Skin of body (tissue), 2 donors: ENCODE measurements around the gene NAP1L1. TPM values are rescaled to one million over a fixed set of nuclear protein-coding genes. Genes with fewer than 3 reads are reported as not detected.

ENCODE experiments used
- DNase-seq: peaks from one replicate; lab custom pipeline; 2025; lab: John Stamatoyannopoulos, UW
- total RNA-seq: library from RNA; depleted of rRNA; stranded (reverse); fragments of >200 nt; gene quantifications from one replicate; pipeline ENCODE4 v1.2.3, GENCODE V29; 2014

Gene NAP1L1
- total RNA-seq, 1 donor from 2014 or later: 248 TPM

DNA sequence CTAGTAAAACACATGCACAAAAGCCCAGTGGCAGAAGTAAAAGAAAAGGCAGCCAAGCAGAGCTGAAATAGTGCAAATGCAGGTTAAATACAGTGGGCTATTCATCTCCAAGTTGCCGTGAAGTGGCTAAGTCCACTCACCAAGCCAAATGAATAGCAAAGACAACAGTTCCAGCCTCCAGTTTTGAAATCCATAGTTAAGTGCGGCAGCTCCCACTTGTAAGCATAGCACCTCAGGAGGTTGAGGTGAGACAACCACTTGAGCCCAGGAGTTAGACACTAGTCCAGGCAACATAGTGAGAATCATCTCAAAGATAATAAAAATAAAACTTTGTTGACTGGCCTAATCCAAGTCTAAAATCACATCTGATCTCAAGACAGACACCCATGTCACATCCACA lies 43.1 kb downstream of the NAP1L1 start:
- no peak for DNase-seq

DNA sequence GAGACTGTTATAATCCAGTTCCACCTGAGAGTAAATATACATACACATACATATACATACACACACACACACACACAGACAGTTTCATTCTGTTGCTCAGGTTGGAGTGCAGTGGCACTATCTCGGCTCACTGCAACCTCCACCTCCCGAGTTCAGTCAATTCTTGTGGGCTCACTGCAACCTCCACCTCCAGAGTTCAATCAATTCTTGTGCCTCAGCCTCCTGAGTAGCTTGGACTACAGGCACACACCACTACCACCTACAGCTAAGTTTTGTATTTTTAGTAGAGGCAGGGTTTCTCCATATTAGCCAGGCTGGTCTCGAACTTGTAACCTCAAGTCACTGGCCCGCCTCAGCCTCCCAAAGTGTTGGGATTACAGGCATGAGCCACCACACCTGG lies 44.0 kb downstream of the NAP1L1 start:
- no peak for DNase-seq

DNA sequence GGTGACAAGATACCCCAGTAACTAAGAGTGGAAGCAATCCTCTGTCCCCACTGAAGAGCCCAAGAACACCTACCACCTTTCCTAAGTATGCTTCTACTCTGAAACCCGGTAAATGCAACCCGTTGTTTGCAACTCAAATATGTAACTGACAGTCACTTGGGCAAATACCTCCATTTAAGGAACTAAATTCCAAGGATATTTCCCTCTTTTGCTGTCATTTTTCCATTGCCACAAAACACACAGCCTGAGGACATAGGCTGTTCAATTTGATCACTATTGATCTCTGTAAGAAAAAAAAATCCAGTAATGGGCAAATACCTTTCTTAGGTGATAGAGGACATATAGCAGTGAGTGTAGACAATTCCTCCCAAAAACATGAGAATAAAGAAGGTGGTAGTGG lies 46.3 kb downstream of the NAP1L1 start:
- DNase-seq: no peak

DNA sequence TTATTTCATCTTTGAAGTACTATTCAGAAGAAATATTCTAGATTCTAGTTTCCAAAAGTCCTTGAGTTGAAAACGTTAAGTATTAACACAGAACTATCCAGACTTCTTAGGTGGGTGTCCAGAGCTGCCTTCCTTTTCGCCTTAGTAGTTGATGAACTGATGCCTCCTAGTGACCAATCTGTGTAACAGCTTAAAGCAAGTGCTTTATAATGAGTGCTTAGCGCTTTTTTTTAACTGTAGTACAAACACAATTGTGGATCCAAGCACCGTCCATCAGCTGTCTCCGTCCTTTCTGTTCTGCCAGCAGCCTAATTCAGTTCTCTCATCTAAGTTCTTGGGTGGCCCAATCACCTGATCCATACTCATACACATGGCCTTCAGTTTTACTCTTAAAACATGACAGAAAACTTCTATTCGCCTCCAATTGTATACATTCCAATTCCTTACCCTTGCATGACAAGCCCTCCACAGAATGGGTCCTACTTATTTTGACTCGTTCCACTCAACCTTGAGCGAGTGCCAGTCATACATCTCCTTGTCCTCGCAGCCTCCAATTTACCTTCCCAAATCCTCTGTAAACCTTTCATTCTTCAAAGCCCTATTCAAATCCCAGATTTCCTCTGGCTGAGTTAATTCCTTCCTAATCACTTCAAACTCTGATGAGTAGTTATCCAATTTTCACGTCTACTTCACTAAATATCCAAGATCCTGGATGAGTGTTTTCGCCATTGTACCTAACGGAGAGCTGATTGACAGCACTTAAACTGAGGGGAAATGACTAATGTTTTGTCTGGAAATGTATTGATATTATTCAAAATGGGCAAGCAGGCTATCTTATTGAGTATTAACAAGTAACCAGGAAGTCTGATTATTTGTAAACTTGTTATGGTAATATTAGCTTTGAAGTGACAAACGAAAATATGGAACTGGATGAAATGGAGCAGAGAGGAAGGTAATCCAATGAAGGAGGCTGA lies 47.1 kb downstream of the NAP1L1 start:
- DNase-seq: peak; percentile 88

DNA sequence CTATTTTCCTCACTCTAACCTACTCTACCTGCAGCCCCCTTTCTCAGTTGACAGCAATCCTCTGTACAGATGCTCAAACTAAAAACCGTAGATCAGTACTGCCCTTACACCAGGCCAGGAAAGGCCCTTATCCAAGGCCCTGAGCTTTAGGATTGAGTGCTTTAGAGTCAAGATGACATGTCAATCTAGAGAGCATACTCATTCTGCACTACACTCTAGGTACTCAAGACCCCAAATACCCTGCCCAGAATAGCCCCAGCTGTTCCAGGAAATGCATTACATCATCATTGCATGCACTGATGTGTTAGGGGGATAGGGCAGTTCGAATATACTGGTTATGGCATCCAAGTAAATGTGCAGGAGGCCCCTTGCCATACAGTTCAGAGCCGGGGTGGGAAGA lies 49.4 kb downstream of the NAP1L1 start:
- no peak for DNase-seq

DNA sequence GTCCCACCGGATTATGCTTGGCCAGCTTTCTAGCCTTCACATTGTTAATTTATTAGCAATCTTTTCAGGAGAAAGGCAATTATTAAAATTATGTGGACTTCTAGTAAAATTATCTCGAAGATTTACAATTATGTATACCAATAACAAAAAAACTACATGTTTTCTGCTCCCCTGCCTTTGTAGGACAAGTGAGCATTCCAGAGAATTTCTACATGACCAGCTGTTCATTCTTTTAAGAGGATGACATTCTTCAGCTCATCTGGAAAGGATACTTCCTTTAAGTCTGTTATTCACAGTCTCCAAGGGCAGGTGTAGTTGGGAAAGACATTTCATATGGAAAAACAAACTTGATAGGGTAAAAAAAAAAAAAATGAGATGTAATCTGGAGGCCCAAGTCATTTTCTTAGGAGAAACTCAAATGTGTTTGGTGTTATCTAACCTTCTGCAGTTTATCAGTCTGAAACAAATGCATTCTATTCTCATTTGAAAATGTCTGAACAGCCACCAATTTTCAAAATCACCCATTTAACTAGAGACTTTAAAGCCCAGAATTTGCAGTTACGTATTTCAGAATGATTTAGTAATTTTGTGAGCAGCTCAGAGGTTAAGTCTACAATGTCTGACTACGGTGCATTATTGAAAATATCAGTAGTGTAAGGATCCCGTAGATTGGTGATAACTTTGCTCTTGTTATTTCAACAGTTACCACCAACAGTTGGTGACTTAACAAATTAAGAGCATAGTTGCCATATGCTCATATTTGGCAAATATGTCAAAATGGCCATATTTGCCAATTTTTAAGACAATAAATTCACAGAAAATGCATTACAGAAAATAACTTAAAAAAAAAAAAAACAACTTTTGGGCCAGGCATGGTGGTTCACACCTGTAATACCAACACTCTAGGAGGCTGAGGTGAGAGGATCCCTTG lies 51.1 kb downstream of the NAP1L1 start:
- peak; percentile 46 for DNase-seq

DNA sequence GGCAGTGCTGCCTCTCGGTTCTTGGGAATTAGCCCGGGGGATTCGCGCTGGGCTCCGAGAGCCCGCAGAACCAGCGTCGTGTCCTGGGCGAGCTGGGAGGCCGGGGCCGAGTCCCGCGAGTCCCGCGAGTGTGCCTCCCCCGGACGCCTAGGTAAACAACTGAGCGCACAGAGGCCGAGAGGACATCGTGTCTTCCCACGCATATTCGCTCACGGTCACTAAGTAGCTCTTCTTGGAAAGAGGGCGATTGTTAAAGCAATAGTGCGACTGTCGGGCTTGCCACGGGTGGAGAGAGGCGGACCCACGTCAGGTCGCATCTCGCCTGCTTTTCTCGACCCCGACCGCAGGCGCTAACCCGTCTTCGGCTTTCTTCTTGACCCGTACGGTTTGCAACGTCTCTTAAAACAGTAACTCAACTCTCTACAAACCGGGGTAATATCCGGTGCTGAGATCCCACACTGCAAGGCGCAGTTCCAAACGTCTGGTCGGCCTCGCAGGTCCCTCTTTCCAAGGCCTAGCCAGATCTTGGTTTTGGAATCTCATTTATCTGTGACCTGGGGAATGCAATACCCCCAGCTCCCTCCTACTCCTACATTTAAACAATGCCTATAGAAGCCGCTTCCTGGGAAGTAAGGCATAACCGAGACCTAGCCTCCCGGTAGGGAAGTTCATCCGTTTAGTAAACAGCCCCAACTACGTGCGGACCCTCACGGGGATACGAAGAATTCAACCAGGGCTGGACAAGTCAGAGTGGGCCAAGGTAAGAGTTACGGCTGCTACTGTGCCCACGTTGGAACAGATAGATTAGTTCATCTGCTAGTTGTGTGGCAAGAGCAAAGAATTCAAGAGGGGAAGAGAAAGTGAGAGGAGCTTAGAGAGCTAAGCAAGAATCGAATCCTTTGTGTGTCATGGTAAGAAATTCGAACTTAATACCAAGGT lies 52.2 kb downstream of the NAP1L1 start:
- DNase-seq: peak; percentile 73

DNA sequence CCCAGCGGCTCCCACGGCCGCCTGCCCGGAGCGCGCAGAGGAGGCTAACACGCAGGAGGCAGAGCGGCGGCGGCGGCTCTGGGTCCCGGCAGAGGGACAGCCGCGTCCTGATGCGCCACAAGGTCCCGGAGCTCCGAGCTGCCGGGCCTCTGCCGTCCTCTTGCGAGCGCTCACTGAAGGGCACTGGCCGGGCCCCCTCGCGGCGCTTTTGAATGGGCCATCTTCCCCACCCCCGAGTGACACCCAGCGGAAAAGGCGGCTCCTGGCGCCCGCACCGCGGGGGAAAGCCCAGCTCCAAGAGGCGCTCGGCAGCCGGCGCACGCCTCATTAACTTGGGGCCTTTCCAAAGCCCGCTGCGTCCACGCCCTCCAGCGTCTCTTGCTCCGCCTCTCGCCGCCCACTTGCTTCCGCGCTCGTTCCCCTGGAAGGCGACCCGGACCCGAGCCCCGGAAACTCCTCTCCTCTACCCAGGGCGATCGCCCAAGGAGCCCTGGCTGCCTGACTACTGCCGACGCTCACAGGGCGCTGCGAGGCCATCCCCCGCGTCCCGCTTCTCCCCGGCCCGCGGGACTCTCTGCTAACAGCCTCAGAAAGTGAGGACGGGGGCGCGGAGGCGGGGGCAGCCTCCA lies 53.0 kb downstream of the NAP1L1 start, which contains the start of gene PHLDA1:
TSS of gene PHLDA1 (minus strand) at position 363 of the 629 bp plus-strand sequence.
- peak; percentile 95 for DNase-seq

DNA sequence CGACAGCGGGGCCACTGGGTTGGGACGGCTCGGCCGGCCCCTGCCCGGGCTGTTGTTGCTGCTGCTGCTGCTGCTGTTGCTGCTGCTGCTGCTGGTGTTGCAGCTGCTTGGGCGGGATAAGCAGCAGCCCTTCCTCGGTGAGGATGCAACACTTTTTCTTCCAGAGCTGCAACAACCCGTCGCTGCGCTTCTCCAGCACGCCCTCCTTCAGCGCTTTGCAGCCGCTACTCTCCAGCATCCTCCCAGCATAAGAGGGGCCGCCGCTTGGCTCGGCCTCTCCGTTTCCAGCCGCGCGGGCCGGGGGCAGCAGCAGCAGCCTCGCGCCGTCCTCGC lies 53.4 kb downstream of the NAP1L1 start:
- peak; percentile 67 for DNase-seq

DNA sequence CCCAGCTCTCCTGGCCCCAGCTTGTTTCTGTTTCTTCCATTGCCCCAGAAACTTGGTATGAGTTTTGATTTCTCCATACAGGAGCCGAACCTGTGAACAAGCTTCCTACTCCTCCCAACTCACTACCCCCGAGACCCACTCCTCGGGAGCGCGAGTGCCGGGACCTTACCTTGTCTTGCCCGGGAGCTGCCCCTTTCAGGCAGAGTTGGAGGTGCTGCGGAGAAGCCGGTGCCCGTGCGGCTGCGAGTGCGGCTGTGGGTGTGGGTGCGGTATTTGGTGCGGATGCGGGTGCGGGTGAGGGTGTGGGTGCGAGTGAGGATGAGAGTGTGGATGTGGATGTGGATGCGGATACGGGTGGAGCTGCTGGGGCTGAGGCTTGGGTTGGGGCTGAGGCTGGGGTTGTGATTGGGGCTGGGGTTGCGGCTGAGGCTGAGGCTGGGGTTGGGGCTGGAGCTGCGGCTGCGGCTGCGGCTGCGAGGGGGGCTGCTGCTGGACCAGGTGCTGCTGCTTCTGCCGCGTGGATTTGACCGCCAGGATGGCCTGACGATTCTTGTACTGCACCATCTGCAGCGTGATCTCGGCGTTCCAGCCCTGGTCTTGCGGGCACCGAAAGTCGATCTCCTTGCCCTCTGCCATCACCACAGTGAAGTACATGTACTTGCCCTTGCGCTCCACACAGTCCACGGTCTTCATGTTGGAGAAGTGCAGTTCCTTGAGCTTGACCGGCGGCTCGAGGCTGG lies 54.0 kb downstream of the NAP1L1 start:
- DNase-seq: no peak

DNA sequence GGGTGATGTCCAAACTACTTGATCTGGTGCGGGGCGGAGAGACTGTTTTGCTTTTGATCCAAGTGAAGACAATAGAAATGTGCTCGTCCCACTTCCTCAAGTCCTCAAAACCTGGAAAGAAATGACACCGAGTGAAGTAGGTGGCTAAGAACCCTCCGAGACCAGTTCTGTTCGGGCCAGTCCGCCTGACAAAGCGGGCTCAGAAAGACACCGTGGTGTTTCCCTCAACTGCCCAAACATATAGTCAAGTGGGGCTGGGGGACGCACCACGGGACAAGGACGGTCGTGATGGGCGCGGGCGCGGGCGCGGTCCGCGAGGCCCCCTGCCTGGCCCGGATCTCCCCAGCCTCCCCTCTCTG lies 54.5 kb downstream of the NAP1L1 start:
- DNase-seq: no peak

DNA sequence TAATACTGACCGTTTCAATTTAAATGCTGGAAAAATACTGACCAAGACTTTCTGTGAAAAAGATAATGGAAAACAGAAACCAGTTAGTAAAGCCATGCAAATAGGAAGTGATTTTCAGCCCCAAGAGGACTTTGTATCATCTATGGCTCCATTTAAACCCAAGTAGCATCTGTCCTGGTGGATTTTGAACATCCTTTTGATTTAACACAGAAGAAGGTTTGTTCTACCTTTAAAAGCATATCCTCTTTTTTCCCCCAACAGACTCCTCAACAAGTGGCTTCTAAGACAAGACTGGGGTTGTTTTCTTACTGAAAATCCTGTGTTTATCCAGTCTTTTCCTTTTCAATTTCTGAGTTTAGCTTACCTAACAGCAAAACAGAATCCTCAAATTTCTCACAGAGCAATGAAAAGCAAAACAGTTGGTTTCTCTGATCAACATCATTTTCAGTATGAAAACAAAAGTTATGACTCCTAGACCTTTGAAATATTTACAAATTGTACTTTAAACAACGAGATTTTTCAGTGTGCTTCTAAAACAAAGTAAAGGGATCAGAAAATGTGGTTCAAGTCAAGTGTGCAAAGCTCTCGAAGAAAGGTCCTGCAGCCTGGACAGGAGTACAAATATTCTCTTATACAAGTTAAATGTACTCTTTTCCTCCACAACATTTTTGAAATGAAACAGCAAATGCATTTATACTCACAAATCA lies 55.8 kb downstream of the NAP1L1 start:
- no peak for DNase-seq

DNA sequence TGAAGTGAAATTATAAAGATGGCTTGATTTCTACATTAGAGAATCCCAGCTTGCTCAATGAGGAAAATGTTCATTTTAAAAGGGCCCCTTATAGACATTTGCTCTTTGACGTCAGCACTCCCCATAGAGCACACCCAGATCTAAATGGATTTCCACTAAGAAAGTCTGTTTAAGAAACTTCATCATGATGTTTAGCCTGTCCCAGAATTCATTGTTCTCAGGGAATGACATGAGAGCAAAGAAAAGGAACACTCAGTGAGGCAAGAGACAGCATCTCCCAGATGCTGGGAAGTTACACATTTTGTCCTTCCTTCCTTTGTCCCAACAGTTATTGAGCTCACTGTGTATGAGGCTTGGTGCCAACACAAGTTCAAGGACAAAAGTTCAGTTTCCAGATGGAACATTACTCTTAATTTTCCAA lies 57.8 kb downstream of the NAP1L1 start:
- peak; percentile 44 for DNase-seq

DNA sequence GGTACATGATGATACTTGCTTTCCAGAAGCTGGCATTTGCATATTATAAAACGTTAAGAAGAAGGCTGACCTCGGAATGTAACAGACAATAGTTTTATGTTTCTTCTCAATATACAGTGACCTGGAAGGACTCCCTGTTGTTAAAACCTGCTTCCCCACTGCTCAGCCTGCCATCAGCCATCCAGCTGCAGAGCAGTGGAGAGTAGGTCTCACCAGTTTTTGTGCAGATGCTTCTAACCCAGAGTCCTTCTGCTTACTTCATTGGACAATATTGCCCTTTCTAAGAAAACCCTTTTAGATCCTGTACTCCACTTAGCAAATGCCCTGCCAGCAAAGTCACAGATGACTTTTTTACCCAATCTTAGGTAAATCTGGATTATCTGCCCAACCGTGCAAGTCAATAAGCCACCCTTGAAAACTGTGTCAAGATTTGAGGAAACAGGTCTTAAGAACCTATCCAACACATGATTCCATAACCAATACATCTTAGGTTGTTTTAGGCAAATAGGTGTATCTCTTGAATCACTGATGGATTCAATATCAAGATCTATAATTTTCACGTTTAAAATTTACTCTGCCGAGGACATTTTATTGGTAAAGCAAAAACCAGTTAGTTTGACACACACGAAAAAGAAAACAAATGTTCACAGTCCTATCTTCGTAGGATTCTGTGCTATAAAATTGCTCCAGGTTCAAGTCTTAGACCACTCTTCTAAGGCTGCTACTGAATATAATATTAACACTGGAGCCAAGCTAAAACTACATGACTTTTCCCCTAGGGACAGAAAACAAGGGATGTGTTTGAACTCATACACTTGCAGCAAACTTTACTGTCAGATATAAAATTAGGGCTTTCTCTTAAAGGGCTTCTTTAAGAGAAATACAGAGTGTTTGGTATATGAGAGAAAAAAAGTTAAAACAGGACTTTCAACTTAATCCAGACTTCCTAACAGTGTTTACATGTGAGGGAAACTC lies 58.6 kb downstream of the NAP1L1 start:
- no peak for DNase-seq

DNA sequence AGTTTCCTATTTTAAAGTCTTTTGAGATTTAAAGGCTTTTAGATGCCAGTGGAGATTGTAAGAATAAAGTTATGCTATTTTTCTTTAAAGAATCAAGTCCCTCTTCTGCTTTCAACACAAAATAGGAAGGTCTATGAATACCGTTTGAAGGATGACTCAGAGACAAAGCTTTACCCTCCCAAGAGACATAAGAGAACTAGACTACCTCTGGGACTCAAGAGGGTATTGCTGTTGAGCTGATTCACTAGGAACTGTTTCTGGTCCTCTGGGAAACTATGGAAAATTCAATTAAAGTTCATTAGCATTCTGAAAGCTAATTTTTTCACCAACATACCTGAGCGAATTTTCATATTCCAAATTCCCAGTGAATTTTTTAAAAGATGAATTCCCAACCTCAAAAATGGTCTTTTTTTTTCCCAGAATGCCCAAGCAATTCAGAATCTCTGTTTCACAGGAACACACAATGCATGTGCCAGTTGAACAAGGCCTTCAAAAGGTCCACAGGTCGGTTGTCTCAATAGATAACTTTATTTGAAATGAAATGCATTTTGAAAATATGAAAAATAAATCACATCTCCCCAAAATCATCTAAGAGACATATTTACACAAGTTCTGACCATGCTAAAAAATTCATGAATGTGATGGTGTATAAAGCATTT lies 59.4 kb downstream of the NAP1L1 start:
- DNase-seq: no peak

DNA sequence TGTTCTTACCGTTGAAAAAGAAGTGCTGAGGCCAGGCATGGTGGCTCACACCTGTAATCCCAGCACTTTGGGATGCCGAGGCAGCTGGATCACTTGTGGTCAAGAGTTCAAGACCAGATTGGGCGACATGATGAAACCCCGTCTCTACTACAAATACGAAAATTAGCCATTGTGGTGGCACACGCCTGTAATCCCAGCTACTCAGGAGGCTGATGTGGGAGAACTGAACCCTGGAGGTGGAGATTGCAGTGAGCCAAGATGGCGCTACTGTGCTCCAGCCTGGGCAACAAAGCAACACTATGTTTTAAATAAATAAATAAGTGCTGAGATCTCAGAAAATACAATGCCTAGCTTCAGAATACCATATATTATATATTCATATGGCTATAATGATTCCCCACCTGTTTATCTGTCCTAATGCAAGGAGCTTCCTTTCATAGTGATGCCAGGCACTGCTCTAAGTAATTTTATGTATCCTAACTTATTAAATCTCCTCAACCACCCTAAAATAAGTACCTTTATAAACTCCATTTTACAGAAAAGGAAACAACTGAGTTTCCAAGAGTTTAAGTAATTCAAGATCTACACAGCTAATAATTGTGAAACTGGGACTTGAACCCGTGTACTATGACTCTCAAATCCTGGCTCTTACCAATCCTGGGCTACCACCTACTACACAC lies 60.2 kb downstream of the NAP1L1 start:
- no peak for DNase-seq
